Peyer's patch (tissue), 4 donors: ENCODE measurements around the gene PGBD5. TPM values are rescaled to one million over a fixed set of nuclear protein-coding genes. Genes with fewer than 3 reads are reported as not detected.
A peak's percentile ranks its signal among the peaks of the same experiment; 100 is the strongest.

Experiments
- DNase-seq, 3 donors: peaks; one replicate each; pipeline ENCODE4 v3.0.0-alpha.2; 2017 to 2019
- H3K27ac ChIP-seq, 4 donors: fragments of 200-600 bp; sonication (generic); one replicate each; pipeline ENCODE4 v1.5.1; 2016 to 2019
- H3K27me3 ChIP-seq, 2 donors: fragments of 200-600 bp; sonication (generic); one replicate each; pipeline ENCODE4 v1.5.1; 2019
- H3K36me3 ChIP-seq, 3 donors: fragments of 200-600 bp; sonication (generic); one replicate each; pipeline ENCODE4 v1.5.1; 2016 to 2019
- H3K4me1 ChIP-seq, 4 donors: fragments of 200-600 bp; sonication (generic); one replicate each; pipeline ENCODE4 v1.5.1; 2016 to 2019
- H3K4me3 ChIP-seq, 4 donors: fragments of 200-600 bp; sonication (generic); 1 replicate in 3 of 4; 2 replicates in 1 of 4; pipeline ENCODE4 v1.5.1; 2016 to 2019; ENCODE audit warnings: mild to moderate bottlenecking in 1 of 4
- H3K9me3 ChIP-seq, 4 donors: fragments of 200-600 bp; sonication (generic); one replicate each; pipeline ENCODE4 v1.5.1; 2016 to 2019; ENCODE audit warnings: mild to moderate bottlenecking in 1 of 4
- CTCF ChIP-seq, 6 experiments: fragments of 450-650 bp in 4 of 6; fragments of 200-600 bp in 2 of 6; sonication (generic) in 1 of 6; IDR thresholded peaks; one replicate each; pipeline ENCODE4 v1.5.1; 2017 to 2019; ENCODE audit warnings: antibody characterized with exemption in 6 of 6, mild to moderate bottlenecking in 3 of 6, moderate library complexity in 1 of 6
- POLR2A ChIP-seq, 2 donors: fragments of 450-650 bp; IDR thresholded peaks; one replicate each; pipeline ENCODE4 v1.5.1; 2017; ENCODE audit warnings: antibody characterized with exemption in 2 of 2, mild to moderate bottlenecking in 2 of 2, moderate library complexity in 2 of 2
- total RNA-seq, 4 donors: library from RNA; depleted of rRNA; stranded (reverse); fragments of >200 nt; gene quantifications; one replicate each; pipeline ENCODE4 v1.1.0, GENCODE V29; 2016

The PGBD5 gene
- total RNA-seq, 4 donors from 2014 or later: under 0.01 to 4.1 (median 0.21) TPM

- Histone ChIP-seq H3K4me3 (no peak overlapping the region), H3K27ac (no peak overlapping the region), H3K9me3 (no peaks in the 10 kb centered on the region), H3K4me1 (no peaks in the 10 kb centered on the region), H3K36me3 (no peaks in the 10 kb centered on the region), H3K27me3 (no peaks in the 10 kb centered on the region)
- no peak for TF ChIP-seq POLR2A (IDR thresholded peaks at IDR 0.05)
- no peak for TF ChIP-seq CTCF (IDR thresholded peaks at IDR 0.05)
- DNase-seq: peak in 1 of 3 donors; percentile 37
Observed at GRCh38 chr1:230292689-230293389, 133.3 kb downstream of the PGBD5 start.

- H3K9me3 ChIP-seq: no peaks in the 10 kb centered on the region
Observed at GRCh38 chr1:230291731-230292620, 134.2 kb downstream of the PGBD5 start.

GRCh38 chr1:230289350-230289644 is 136.8 kb downstream of the PGBD5 start:
- no peak overlapping the region for H3K4me3 ChIP-seq
- no peaks in the 10 kb centered on the region for H3K36me3 ChIP-seq
- peak in 1 of 3 donors; percentile 43 for DNase-seq
- TF ChIP-seq POLR2A (IDR thresholded peaks at IDR 0.05): no peak
- TF ChIP-seq CTCF (IDR thresholded peaks at IDR 0.05): no peak
- no peaks in the 10 kb centered on the region for H3K9me3 ChIP-seq
- H3K4me1 ChIP-seq: no peaks in the 10 kb centered on the region
- no peak overlapping the region for H3K27ac ChIP-seq
- H3K27me3 ChIP-seq: no peaks in the 10 kb centered on the region

More at GRCh38 chr1:230291731-230292620, 134.2 kb downstream of the PGBD5 start:
- H3K36me3 ChIP-seq: no peaks in the 10 kb centered on the region
- no peak for TF ChIP-seq CTCF (IDR thresholded peaks at IDR 0.05)
- no peak for TF ChIP-seq POLR2A (IDR thresholded peaks at IDR 0.05)
- H3K4me1 ChIP-seq: no peaks in the 10 kb centered on the region
- H3K27ac ChIP-seq: no peak overlapping the region
- peak in 2 of 3 donors; percentile 74 to 79 for DNase-seq
- no peak overlapping the region for H3K4me3 ChIP-seq
- no peaks in the 10 kb centered on the region for H3K27me3 ChIP-seq

- TF ChIP-seq POLR2A (IDR thresholded peaks at IDR 0.05) (no peak), CTCF (IDR thresholded peaks at IDR 0.05) (no peak)
- Histone ChIP-seq H3K27me3 (no peaks in the 10 kb centered on the region), H3K9me3 (no peaks in the 10 kb centered on the region), H3K36me3 (no peaks in the 10 kb centered on the region), H3K4me1 (no peaks in the 10 kb centered on the region), H3K27ac (no peak overlapping the region), H3K4me3 (no peak overlapping the region)
- peak in 1 of 3 donors; percentile 34 for DNase-seq
Observed at GRCh38 chr1:230288641-230289349, 137.3 kb downstream of the PGBD5 start.

- Histone ChIP-seq H3K4me1 (peaks cover 0 to under 1% (median 0%) of the 10 kb centered on the region in 4 donors), H3K27ac (no peak overlapping the region), H3K4me3 (no peak overlapping the region), H3K36me3 (no peaks in the 10 kb centered on the region), H3K9me3 (no peaks in the 10 kb centered on the region), H3K27me3 (no peaks in the 10 kb centered on the region)
- no peak for TF ChIP-seq POLR2A (IDR thresholded peaks at IDR 0.05)
- no peak for TF ChIP-seq CTCF (IDR thresholded peaks at IDR 0.05)
- DNase-seq: peak in 1 of 3 donors; percentile 45
Observed at GRCh38 chr1:230287674-230288315, 138.3 kb downstream of the PGBD5 start.
